HEK293T (cell line): ENCODE results near the gene PRRT2.

ENCODE experiments used
- CTCF ChIA-PET: fragments of 350-600 bp; formaldehyde crosslinking; extraction: SDS; loops from one replicate; lab custom pipeline; 2021; ENCODE audit warnings: antibody characterized with exemption, inconsistent platforms; lab: Yijun Ruan, JAX
- POLR2A ChIA-PET: fragments of 350-600 bp; formaldehyde crosslinking; extraction: SDS; loops from one replicate; lab custom pipeline; 2020; ENCODE audit warnings: antibody characterized with exemption, inconsistent platforms; lab: Yijun Ruan, JAX
- DNase-seq: peaks from one replicate; pipeline ENCODE4 v3.0.0; 2012; ENCODE audit warnings: mixed read lengths; ENCODE audit errors: extremely low spot score
- ARNT ChIP-seq: fragments of 450-650 bp; IDR thresholded peaks from 2 replicates; pipeline ENCODE4 v1.6.1; 2017; ENCODE audit warnings: mild to moderate bottlenecking
- BHLHE40 ChIP-seq: fragments of 450-650 bp; IDR thresholded peaks from 2 replicates; pipeline ENCODE4 v1.6.1; 2016; ENCODE audit warnings: mild to moderate bottlenecking, moderate library complexity, borderline replicate concordance
- CTBP1 ChIP-seq: fragments of 450-650 bp; IDR thresholded peaks from 2 replicates; pipeline ENCODE4 v1.6.1; 2016; ENCODE audit warnings: borderline replicate concordance
- ELF4 ChIP-seq: fragments of 450-650 bp; IDR thresholded peaks from 2 replicates; pipeline ENCODE4 v1.6.1; 2017; ENCODE audit warnings: antibody characterized with exemption
- FOXA1 ChIP-seq: fragments of 450-650 bp; IDR thresholded peaks from 2 replicates; pipeline ENCODE4 v1.6.1; 2016; ENCODE audit warnings: mild to moderate bottlenecking
- FOXK2 ChIP-seq: fragments of 450-650 bp; IDR thresholded peaks from 2 replicates; pipeline ENCODE4 v1.6.1; 2016; ENCODE audit warnings: mild to moderate bottlenecking
- FOXM1 ChIP-seq: fragments of 450-650 bp; IDR thresholded peaks from 2 replicates; pipeline ENCODE4 v1.6.1; 2017; ENCODE audit warnings: mild to moderate bottlenecking, borderline replicate concordance
- HDGF ChIP-seq: fragments of 450-650 bp; IDR thresholded peaks from 2 replicates; pipeline ENCODE4 v1.6.1; 2017; ENCODE audit warnings: antibody characterized with exemption, borderline replicate concordance
- L3MBTL2 ChIP-seq: fragments of 450-650 bp; conservative IDR thresholded peaks from 2 replicates; pipeline ENCODE4 v1.6.1; 2016; ENCODE audit warnings: mild to moderate bottlenecking
- LEF1 ChIP-seq: fragments of 450-650 bp; IDR thresholded peaks from 2 replicates; pipeline ENCODE4 v1.6.1; 2017; ENCODE audit warnings: mild to moderate bottlenecking, borderline replicate concordance
- NFRKB ChIP-seq: fragments of 450-650 bp; IDR thresholded peaks from 2 replicates; pipeline ENCODE4 v1.6.1; 2016; ENCODE audit warnings: mild to moderate bottlenecking, moderate library complexity
- SP1 ChIP-seq: fragments of 450-650 bp; IDR thresholded peaks from 2 replicates; pipeline ENCODE4 v1.6.1; 2017
- SUZ12 ChIP-seq: fragments of 450-650 bp; IDR thresholded peaks from 2 replicates; pipeline ENCODE4 v1.6.1; 2016; ENCODE audit warnings: mild to moderate bottlenecking
- TARDBP ChIP-seq: fragments of 450-650 bp; IDR thresholded peaks from 2 replicates; pipeline ENCODE4 v1.6.1; 2016
- ZNF384 ChIP-seq: fragments of 450-650 bp; IDR thresholded peaks from 2 replicates; pipeline ENCODE4 v1.6.1; 2016
- TF ChIP-seq, protein P1 (sequence below): fragments of 450-650 bp; IDR thresholded peaks from 2 replicates; pipeline ENCODE4 v1.6.1; 2016

The PRRT2 gene

GRCh38 chr16:29809031-29809747 lies 2.8 kb upstream of the PRRT2 start:
- DNase-seq = no peak
- CTCF ChIA-PET = interaction anchor here (0.6 to 0.7 kb wide), 2 partner anchors 19 to 1188 kb away, joined by 3 to 9 read pairs; partner anchors contain the start of gene KIF22
- TF ChIP-seq FOXM1 = no peak
- POLR2A ChIA-PET = interaction anchor here (0.7 to 9.5 kb wide), 11 partner anchors 7 to 1237 kb away, joined by 3 to 176 read pairs (median 5); partner anchors contain the start of genes ALDOA, HIRIP3, KIF22 and MVP

DNA sequence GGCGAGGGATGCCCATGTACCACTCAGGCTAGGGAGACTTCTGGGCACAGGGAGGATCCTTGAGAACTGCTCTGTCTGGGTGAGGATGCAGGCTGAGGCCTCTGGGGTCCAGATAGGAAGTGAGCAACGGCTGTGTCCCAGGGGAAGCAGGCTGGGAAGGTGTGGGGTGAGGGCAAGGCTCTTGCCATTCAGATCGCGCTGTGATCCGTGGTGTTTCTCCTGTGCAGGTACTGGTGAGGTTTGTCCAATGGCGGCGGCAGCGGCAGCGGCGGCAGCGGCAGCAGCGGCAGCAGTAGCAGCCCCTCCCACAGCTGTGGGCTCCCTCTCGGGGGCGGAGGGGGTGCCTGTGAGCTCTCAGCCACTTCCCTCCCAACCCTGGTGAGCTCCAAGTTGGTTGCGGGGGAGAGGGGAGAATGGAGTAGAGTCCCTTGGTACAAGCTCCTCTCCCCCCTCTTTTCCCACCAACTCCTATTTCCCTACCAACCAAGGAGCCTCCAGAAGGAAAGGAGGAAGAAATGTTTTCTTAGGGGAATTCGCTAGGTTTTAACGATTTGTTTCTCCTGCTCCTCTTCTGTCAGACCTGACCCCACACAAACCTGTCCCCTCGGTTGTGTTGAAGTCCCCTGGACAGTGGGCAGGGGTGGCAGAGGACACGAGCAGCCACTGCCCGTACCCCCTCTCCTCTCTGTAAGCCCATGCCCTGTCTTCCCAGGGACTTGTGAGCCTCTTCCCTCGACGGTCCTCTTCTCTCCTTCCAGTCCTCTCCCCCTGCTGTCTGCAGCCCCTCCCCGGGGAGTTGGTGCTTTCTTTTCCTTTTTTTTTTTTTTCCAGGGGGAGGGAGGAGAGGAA lies 1.9 kb upstream of the PRRT2 start:
- no peak for DNase-seq
- TF ChIP-seq ELF4 = no peak
- TF ChIP-seq LEF1 = no peak
- no peak for TF ChIP-seq FOXM1
- no peak for TF ChIP-seq ARNT
- TF ChIP-seq L3MBTL2 = no peak
- TF ChIP-seq NFRKB = no peak
- TF ChIP-seq CTBP1 = no peak
- TF ChIP-seq SUZ12 = no peak
- no peak for TF ChIP-seq FOXK2
- TF ChIP-seq FOXA1 = no peak
- TF ChIP-seq BHLHE40 = no peak
- TF ChIP-seq, protein P1, sequence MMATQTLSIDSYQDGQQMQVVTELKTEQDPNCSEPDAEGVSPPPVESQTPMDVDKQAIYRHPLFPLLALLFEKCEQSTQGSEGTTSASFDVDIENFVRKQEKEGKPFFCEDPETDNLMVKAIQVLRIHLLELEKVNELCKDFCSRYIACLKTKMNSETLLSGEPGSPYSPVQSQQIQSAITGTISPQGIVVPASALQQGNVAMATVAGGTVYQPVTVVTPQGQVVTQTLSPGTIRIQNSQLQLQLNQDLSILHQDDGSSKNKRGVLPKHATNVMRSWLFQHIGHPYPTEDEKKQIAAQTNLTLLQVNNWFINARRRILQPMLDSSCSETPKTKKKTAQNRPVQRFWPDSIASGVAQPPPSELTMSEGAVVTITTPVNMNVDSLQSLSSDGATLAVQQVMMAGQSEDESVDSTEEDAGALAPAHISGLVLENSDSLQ = no peak
- TF ChIP-seq TARDBP = no peak
- no peak for TF ChIP-seq SP1
- no peak for TF ChIP-seq ZNF384
- ChIA-PET CTCF (interaction anchor here (0.7 to 1.4 kb wide), 3 partner anchors 20 to 1143 kb away, joined by 3 to 6 read pairs (median 3); partner anchors contain the start of gene KIF22), POLR2A (interaction anchor here (0.7 to 1.9 kb wide), 4 partner anchors 20 to 255 kb away, joined by 3 to 5 read pairs (median 4); partner anchors contain the start of genes ALDOA, KIF22 and TMEM219)

DNA sequence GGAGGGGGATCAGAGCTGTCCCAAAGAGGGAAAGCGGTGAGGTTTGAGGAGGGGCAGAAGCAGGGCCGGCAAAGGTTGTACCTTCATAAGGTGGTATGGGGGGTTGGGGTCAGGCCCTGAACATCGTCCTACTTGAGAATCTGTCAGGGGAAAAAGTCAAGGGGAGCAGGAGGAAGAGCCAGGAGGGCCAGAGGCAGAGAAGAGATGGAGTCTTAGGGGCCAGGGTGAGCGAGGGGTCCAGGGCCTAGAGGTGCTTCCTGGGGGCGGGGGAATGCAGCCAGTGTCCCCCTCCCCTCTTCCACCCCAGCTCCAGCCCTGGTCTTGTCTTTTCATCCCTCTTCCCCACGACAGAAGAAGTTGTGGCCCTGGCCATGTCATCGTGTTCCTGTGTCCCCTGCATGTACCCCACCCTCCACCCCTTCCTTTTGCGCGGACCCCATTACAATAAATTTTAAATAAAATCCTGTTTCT lies 1.3 kb upstream of the PRRT2 start:
- no peak for DNase-seq
- TF ChIP-seq FOXK2 = no peak
- TF ChIP-seq ELF4 = no peak
- TF ChIP-seq NFRKB = no peak
- no peak for TF ChIP-seq TARDBP
- no peak for TF ChIP-seq ZNF384
- no peak for TF ChIP-seq L3MBTL2
- no peak for TF ChIP-seq LEF1
- TF ChIP-seq BHLHE40 = no peak
- TF ChIP-seq, protein P1 = no peak
- no peak for TF ChIP-seq ARNT
- no peak for TF ChIP-seq SP1
- no peak for TF ChIP-seq FOXA1
- ChIA-PET CTCF (interaction anchor here (1.0 to 1.4 kb wide), 3 partner anchors 38 to 1175 kb away, joined by 3 to 6 read pairs (median 4); no protein-coding TSS in a partner anchor), POLR2A (interaction anchor here (0.7 to 10.8 kb wide), 9 partner anchors 6 to 192 kb away, joined by 3 to 176 read pairs (median 5); partner anchors contain the start of genes KIF22, MAZ and TAOK2)

DNA sequence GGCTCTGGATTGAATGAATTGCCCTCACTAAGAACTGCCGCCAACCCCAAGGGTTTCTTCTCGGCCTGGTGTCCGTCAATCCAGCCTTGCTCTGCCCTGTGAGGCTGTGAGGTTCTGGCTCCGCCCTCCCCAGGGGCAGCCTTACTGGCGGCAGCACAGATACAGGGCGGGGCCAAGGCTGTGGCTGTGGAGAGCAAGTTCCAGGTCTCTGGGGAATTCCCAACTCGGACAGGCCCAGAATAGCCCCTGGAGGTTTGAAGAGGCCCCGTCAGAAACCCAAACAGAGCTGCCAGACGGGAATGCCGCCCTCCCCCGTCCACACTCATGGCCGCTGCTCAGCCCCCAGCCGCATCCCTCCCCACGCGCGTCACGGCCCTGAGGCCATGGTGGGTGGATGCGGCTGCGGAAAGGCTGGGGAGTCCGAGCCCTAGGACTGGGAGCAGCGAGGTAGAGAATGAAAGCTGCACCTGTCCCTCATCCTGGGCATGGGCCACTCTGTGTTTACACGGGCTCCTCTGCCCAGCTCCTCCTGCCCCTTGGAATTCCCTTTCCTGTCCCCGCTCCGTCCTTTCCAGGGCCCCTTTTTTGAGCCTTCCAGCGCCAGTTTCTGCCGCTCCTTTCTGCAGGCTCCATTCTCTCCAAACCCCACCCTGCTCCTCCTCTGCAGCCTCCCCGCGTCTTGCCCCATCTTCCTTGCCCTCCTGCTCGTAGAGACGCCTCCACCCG lies 660 bp upstream of the PRRT2 start:
- POLR2A ChIA-PET = interaction anchor here (0.8 to 10.8 kb wide), 9 partner anchors 7 to 242 kb away, joined by 3 to 176 read pairs (median 4); partner anchors contain the start of genes KIF22, MAZ and TAOK2
- CTCF ChIA-PET = interaction anchor here (0.8 to 1.4 kb wide), 5 partner anchors 37 to 1175 kb away, joined by 3 to 6 read pairs (median 3); no protein-coding TSS in a partner anchor
- DNase-seq = peak; percentile 93
- TF ChIP-seq L3MBTL2 (no peak), ZNF384 (no peak), CTBP1 (no peak), BHLHE40 (no peak), FOXM1 (no peak), HDGF (no peak), ELF4 (no peak), FOXA1 (no peak), SUZ12 (no peak), ARNT (no peak), LEF1 (no peak), NFRKB (no peak), SP1 (no peak), FOXK2 (no peak)
- TF ChIP-seq, protein P1 = no peak
